PC-9 (cell line): ENCODE measurements around the gene SMIM22.

ENCODE experiments used
- CTCF ChIP-seq: fragments of 200-600 bp; sonication (generic); conservative IDR thresholded peaks from 2 replicates; pipeline ENCODE4 v1.6.1; 2017; ENCODE audit warnings: mixed run types, antibody characterized with exemption, mild to moderate bottlenecking, moderate library complexity
- EZH2 ChIP-seq: fragments of 200-600 bp; sonication (generic); IDR thresholded peaks from 2 replicates; pipeline ENCODE4 v1.8.0; 2017; ENCODE audit warnings: antibody characterized with exemption, low read depth

- TF ChIP-seq CTCF: no peak
- no peak for TF ChIP-seq EZH2
Measured at GRCh38 chr16:4766875-4767628, 28.1 kb upstream of the SMIM22 start, which contains the start of gene ZNF500.
